GM23338 (cell line): Measurements from ENCODE around the gene CNTN1. TPM values are rescaled to one million over a fixed set of nuclear protein-coding genes. Genes with fewer than 3 reads are reported as not detected.

ENCODE experiments used
- ATAC-seq: fragments of 200-7000 bp; cut with Tn5 transposase; 3 replicates; pipeline ENCODE4 v1.9.1; 2020
- DNase-seq: peaks from one replicate; pipeline ENCODE4 v3.0.0-alpha.2; 2015; ENCODE audit warnings: low spot score
- H2AFZ ChIP-seq: fragments of 200-600 bp; sonication (generic); 2 replicates; pipeline ENCODE4 v1.8.0; 2016; ENCODE audit warnings: antibody characterized with exemption, mild to moderate bottlenecking, moderate library complexity
- H3F3A ChIP-seq: fragments of 200-600 bp; sonication (generic); replicated peaks from 2 replicates; pipeline ENCODE4 v1.8.0; 2017; ENCODE audit warnings: antibody characterized with exemption, mixed run types, low read depth
- H3K27ac ChIP-seq: fragments of 200-600 bp; sonication (generic); 2 replicates; pipeline ENCODE4 v1.6.1; 2016; ENCODE audit warnings: low read depth
- H3K27me3 ChIP-seq: fragments of 200-600 bp; sonication (generic); 2 replicates; pipeline ENCODE4 v1.8.0; 2016; ENCODE audit warnings: mild to moderate bottlenecking, mixed run types, moderate library complexity; ENCODE audit not compliant: insufficient read depth
- H3K36me3 ChIP-seq: fragments of 200-600 bp; sonication (generic); 2 replicates; pipeline ENCODE4 v1.8.0; 2016; ENCODE audit warnings: mild to moderate bottlenecking; ENCODE audit not compliant: insufficient read depth
- H3K4me1 ChIP-seq: fragments of 200-600 bp; sonication (generic); 2 replicates; pipeline ENCODE4 v1.8.0; 2016; ENCODE audit warnings: mild to moderate bottlenecking, moderate library complexity; ENCODE audit not compliant: insufficient read depth
- H3K4me2 ChIP-seq: fragments of 200-600 bp; sonication (generic); 2 replicates; pipeline ENCODE4 v1.7.1; 2017; ENCODE audit warnings: mixed run types
- H3K4me3 ChIP-seq: fragments of 200-600 bp; sonication (generic); 2 replicates; pipeline ENCODE4 v1.6.1; 2016; ENCODE audit warnings: mixed run types
- H3K79me2 ChIP-seq: fragments of 200-600 bp; sonication (generic); replicated peaks from 2 replicates; pipeline ENCODE4 v1.8.0; 2017; ENCODE audit warnings: mild to moderate bottlenecking; ENCODE audit not compliant: insufficient read depth
- H3K9me2 ChIP-seq: fragments of 200-600 bp; sonication (generic); 2 replicates; pipeline ENCODE4 v1.8.0; 2017; ENCODE audit not compliant: insufficient read depth
- H4K20me1 ChIP-seq: fragments of 200-600 bp; sonication (generic); replicated peaks from 2 replicates; pipeline ENCODE4 v1.8.0; 2017; ENCODE audit warnings: mild to moderate bottlenecking; ENCODE audit not compliant: insufficient read depth
- H3K27ac Mint-ChIP-seq: 2 replicates; pipeline ENCODE4 v1.8.0; 2020; ENCODE audit warnings: inconsistent platforms, mild to moderate bottlenecking, moderate library complexity, mixed read lengths
- H3K27me3 Mint-ChIP-seq: 3 replicates; pipeline ENCODE4 v1.8.0; 2022; ENCODE audit warnings: low read depth, mild to moderate bottlenecking, moderate library complexity, mixed read lengths, inconsistent platforms; ENCODE audit not compliant: insufficient read depth, poor library complexity
- H3K36me3 Mint-ChIP-seq: 3 replicates; pipeline ENCODE4 v1.8.0; 2021; ENCODE audit warnings: low read depth, mild to moderate bottlenecking, inconsistent platforms, moderate library complexity, mixed read lengths
- H3K4me1 Mint-ChIP-seq: 3 replicates; pipeline ENCODE4 v1.8.0; 2020; ENCODE audit warnings: mild to moderate bottlenecking, inconsistent platforms, mixed read lengths
- H3K4me3 Mint-ChIP-seq: 3 replicates; pipeline ENCODE4 v1.8.0; 2021; ENCODE audit warnings: moderate library complexity, mild to moderate bottlenecking, inconsistent platforms, mixed read lengths
- H3K9me3 Mint-ChIP-seq: 3 replicates; pipeline ENCODE4 v1.8.0; 2020; ENCODE audit warnings: moderate library complexity, mild to moderate bottlenecking, inconsistent platforms, mixed read lengths
- CREB1 ChIP-seq: fragments of 250-450 bp; sonication (Bioruptor Pico); IDR thresholded peaks from 2 replicates; pipeline ENCODE4 v1.5.0; 2020; ENCODE audit warnings: low read depth, mild to moderate bottlenecking, moderate library complexity
- EZH2 ChIP-seq: fragments of 200-600 bp; sonication (generic); IDR thresholded peaks from one replicate; pipeline ENCODE4 v1.8.0; 2017; ENCODE audit warnings: antibody characterized with exemption, mild to moderate bottlenecking, low read depth; ENCODE audit not compliant: unreplicated experiment
- EZH2phosphoT487 ChIP-seq: fragments of 200-600 bp; sonication (generic); IDR thresholded peaks from one replicate; pipeline ENCODE4 v1.8.1; 2018; ENCODE audit warnings: antibody characterized with exemption; ENCODE audit not compliant: unreplicated experiment
- JUNB ChIP-seq: IDR thresholded peaks from one replicate; pipeline ENCODE4 v1.6.1; 2016; ENCODE audit warnings: antibody characterized with exemption; ENCODE audit not compliant: unreplicated experiment
- NANOG ChIP-seq: IDR thresholded peaks from 2 replicates; pipeline ENCODE4 v1.6.1; 2016; ENCODE audit warnings: antibody characterized with exemption, borderline replicate concordance
- REST ChIP-seq: IDR thresholded peaks from one replicate; pipeline ENCODE4 v1.6.1; 2018; ENCODE audit warnings: antibody characterized with exemption; ENCODE audit not compliant: unreplicated experiment
- STAT1 ChIP-seq: IDR thresholded peaks from one replicate; pipeline ENCODE4 v1.6.1; 2016; ENCODE audit warnings: antibody characterized with exemption; ENCODE audit not compliant: unreplicated experiment
- ZNF462 ChIP-seq: fragments of 250-450 bp; sonication (Bioruptor Pico); IDR thresholded peaks from 2 replicates; pipeline ENCODE4 v1.5.0; 2020; ENCODE audit warnings: mild to moderate bottlenecking, moderate library complexity
- polyA plus RNA-seq: library from polyadenylated mRNA; unstranded; fragments of >200 nt; fragmentation: Nextera tagmentation; extraction: Ambion mirVana; gene quantifications from 2 replicates; pipeline ENCODE4 v1.2.1, GENCODE V29; 2016
- total RNA-seq: library from RNA; depleted of rRNA; stranded (reverse); fragments of >200 nt; shearing (Covaris generic); gene quantifications from 2 replicates; pipeline ENCODE4 v1.2.3, GENCODE V29; 2014
- TF ChIP-seq, protein P1 (sequence below): IDR thresholded peaks from 2 replicates; pipeline ENCODE4 v1.6.1; 2016; ENCODE audit warnings: antibody characterized with exemption

CNTN1 gene
- total and polyA plus RNA-seq, 2 experiments from 2014 or later = 5.0 to 27.0 TPM

- TF ChIP-seq NANOG (no peak), EZH2phosphoT487 (no peak)
These were observed 411.4 kb downstream of the CNTN1 start (continued) for GRCh38 chr12:41103614-41104013.

DNA sequence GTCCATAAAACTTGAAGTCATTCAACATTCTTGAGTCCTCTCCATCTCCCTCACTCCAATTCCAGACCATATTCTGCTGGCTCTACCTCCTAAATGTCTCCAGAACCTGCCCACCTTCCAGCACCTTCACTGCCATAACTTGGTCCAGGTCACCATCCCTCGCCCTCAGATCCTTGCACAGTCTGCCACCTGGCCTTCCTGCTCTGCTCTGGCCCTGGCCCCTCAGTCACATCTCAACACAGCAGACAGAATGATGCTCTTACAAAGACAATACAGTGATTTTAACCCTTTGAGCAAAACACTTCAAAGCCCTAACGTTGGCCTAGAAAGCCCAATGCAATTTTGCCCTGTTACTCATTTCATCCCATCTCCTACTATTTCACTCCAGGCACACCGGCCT lies 414.1 kb downstream of the CNTN1 start:
- DNase-seq (no peak), ATAC-seq (no peak)
- TF ChIP-seq EZH2 = no peak
- Histone ChIP-seq H4K20me1 (no peaks in the 10 kb centered on the region), H3K4me1 (no peaks in the 10 kb centered on the region), H2AFZ (0 out of 2 replicates have a peak overlapping the region, but pooled peaks have one; percentile 23), H3F3A (no peaks in the 10 kb centered on the region), H3K27me3 (no peaks in the 10 kb centered on the region), H3K79me2 (no peaks in the 10 kb centered on the region), H3K4me2 (no peak overlapping the region), H3K9me2 (no peaks in the 10 kb centered on the region), H3K27ac (no peak overlapping the region), H3K4me3 (no peak overlapping the region), H3K36me3 (no peaks in the 10 kb centered on the region)
- Mint-ChIP-seq H3K36me3 (no peaks in the 10 kb centered on the region), H3K27ac (no peak overlapping the region), H3K27me3 (no peaks in the 10 kb centered on the region), H3K4me1 (no peaks in the 10 kb centered on the region), H3K9me3 (no peaks in the 10 kb centered on the region), H3K4me3 (no peak overlapping the region)

- H3K36me3 ChIP-seq = no peaks in the 10 kb centered on the region
- no peaks in the 10 kb centered on the region for H3K9me2 ChIP-seq
- no peak for TF ChIP-seq JUNB
- TF ChIP-seq STAT1 = no peak
- TF ChIP-seq CREB1 = no peak
- TF ChIP-seq ZNF462 = no peak
- TF ChIP-seq, protein P1, sequence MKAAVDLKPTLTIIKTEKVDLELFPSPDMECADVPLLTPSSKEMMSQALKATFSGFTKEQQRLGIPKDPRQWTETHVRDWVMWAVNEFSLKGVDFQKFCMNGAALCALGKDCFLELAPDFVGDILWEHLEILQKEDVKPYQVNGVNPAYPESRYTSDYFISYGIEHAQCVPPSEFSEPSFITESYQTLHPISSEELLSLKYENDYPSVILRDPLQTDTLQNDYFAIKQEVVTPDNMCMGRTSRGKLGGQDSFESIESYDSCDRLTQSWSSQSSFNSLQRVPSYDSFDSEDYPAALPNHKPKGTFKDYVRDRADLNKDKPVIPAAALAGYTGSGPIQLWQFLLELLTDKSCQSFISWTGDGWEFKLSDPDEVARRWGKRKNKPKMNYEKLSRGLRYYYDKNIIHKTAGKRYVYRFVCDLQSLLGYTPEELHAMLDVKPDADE = no peak
- no peak for TF ChIP-seq REST
- no peak for TF ChIP-seq EZH2phosphoT487
- H2AFZ ChIP-seq = no peak overlapping the region
- H3K27me3 ChIP-seq = no peaks in the 10 kb centered on the region
- H3K4me1 Mint-ChIP-seq = no peaks in the 10 kb centered on the region
- no peaks in the 10 kb centered on the region for H3K27me3 Mint-ChIP-seq
- no peaks in the 10 kb centered on the region for H3K9me3 Mint-ChIP-seq
- DNase-seq = no peak
- H3K27ac Mint-ChIP-seq = no peak overlapping the region
- no peak overlapping the region for H3K27ac ChIP-seq
- H3F3A ChIP-seq = no peaks in the 10 kb centered on the region
- ATAC-seq = no peak
- no peak overlapping the region for H3K4me2 ChIP-seq
- no peak overlapping the region for H3K4me3 ChIP-seq
- H3K36me3 Mint-ChIP-seq = no peaks in the 10 kb centered on the region
- no peaks in the 10 kb centered on the region for H4K20me1 ChIP-seq
- H3K4me3 Mint-ChIP-seq = no peak overlapping the region
- H3K79me2 ChIP-seq = no peaks in the 10 kb centered on the region
- no peaks in the 10 kb centered on the region for H3K4me1 ChIP-seq
These were observed 415.8 kb downstream of the CNTN1 start for GRCh38 chr12:41108032-41108431.
